ENCODE data around the gene RPH3AL. TPM values are rescaled to one million over a fixed set of nuclear protein-coding genes. Genes with fewer than 3 reads are reported as not detected.

The RPH3AL gene
- polyA plus RNA-seq, 1 experiment: 4.0 TPM

DNA sequence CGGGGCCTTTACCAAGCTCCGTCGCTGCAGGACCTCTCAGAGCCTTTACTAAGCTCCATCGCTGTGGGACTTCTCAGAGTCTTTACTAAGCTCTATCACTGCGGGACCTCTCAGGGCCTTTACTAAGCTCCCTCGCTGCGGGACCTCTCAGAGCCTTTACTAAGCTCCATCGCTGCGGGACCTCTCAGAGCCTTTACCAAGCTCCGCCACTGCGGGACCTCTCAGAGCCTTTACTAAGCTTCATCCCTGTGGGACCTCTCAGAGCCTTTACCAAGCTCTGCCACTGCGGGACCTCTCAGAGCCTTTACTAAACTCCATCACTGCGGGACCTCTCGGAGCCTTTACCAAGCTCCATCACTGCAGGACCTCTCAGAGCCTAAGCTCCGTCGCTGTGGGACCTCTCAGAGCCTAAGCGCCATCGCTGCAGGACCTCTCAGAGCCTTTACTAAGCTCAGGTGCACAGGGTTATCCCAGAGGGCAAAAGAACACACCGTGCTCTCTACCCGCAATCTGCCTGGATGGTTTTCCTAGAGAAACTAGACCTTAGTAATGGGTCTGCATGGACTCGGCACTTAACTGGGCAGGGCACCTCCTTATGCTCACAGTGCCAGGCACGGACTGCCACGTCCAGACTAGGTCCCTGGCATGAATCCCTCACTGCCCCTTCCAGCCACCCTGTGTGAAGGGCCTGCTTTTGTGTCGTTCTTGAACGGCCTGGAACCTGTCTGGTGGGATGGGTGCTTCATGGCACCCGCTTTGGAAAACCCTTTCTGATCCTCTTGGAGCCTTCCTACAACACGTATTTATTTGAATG is 101.9 kb downstream of the RPH3AL start:
- CTCF ChIA-PET: interaction anchor here (1.1 to 1.3 kb wide), 2 partner anchors 12 to 30 kb away, joined by 3 to 4 read pairs; no protein-coding TSS in a partner anchor

DNA sequence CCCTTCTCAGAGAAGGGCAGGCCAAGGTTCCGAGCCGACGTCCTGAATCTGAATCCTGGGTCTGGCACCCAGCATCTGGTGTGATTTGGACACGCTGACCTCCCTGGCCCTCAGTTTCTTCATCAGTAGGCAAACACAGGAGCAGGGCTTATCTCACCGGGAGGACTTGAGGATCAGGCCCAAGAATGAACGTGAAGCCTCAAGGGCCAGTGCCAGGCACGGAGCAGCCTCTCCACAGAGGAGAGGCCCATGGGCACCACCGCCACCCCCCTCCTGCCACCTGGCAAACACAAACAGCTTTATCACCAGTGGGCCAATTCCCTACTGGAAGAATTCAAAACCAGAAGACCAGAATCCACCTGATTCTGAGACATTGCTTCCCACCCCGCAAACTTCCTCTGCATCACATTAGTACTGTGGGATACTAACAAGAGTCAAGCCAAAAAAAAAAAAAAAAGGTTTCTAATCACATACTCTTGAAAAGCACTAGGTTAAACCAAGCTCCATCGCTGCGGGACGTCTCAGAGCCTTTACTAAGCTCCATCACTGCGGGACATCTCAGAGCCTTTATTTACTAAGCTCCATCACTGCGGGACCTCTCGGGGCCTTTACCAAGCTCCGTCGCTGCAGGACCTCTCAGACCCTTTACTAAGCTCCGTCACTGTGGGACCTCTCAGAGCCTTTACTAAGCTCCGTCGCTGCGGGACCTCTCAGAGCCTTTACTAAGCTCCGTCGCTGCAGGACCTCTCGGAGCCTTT is 103.2 kb downstream of the RPH3AL start:
- no peaks in the 10 kb centered on the region for H3K36me3 ChIP-seq (ENCODE audit: control insufficient read depth, insufficient read depth, low read length)

More for the DNA sequence above, 101.9 kb downstream of the RPH3AL start:
- DNase-seq (ENCODE audit: low read depth): no peak
- Histone ChIP-seq H3K36me3 (ENCODE audit: control insufficient read depth, insufficient read depth, low read length) (no peaks in the 10 kb centered on the region), H3K27me3 (ENCODE audit: control insufficient read depth, insufficient read depth, low read length) (no peaks in the 10 kb centered on the region), H3K4me3 (ENCODE audit: low read depth, low read length) (no peak overlapping the region)
- TF ChIP-seq, protein P1, sequence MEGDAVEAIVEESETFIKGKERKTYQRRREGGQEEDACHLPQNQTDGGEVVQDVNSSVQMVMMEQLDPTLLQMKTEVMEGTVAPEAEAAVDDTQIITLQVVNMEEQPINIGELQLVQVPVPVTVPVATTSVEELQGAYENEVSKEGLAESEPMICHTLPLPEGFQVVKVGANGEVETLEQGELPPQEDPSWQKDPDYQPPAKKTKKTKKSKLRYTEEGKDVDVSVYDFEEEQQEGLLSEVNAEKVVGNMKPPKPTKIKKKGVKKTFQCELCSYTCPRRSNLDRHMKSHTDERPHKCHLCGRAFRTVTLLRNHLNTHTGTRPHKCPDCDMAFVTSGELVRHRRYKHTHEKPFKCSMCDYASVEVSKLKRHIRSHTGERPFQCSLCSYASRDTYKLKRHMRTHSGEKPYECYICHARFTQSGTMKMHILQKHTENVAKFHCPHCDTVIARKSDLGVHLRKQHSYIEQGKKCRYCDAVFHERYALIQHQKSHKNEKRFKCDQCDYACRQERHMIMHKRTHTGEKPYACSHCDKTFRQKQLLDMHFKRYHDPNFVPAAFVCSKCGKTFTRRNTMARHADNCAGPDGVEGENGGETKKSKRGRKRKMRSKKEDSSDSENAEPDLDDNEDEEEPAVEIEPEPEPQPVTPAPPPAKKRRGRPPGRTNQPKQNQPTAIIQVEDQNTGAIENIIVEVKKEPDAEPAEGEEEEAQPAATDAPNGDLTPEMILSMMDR (IDR thresholded peaks at IDR 0.05; ENCODE audit: insufficient read depth, low read depth, low read length): no peak
- POLR2A ChIA-PET: no interaction called here

DNA sequence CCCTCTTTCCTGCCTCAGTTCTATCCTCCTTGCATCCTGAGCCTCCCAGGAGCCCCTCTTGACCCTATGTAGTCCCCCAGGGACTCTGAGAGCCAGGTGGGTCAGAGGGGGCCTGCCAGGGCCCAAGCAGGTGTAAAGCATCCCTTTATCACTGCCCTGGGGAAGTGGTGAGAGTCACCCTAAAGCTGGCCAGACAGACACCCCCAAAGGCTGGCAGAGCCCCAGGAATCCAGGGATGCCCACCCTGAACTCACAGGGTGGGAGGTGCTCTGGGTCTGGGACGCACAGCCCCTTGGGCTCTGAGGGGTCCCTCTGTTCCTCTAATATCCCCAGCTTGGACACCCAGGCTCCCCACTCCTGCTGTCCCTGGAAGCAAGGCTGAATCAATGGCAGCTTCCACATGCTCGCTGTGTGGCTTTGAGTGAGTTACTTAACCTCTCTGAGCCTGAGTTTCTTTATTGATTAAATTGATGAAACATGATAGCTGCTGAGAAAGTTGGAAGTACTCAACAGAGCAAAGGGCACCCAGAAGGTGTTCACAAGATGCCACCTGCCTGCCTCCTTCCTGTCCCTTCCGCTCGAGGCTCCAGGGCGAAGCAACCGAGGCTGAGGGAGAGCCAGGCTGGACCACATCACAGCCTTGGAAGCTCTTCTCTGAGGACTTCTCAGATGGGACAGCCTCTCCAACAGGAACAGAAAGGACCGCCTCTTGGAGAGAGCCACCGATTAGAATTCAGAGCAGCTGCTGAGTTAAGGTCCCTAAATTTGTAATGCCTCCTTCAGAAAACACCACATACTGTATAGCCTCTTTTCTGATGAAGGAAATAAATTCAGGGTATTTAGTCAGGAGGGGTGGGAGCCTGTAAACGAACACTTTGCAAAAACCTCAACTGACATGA is 104.0 kb downstream of the RPH3AL start:
- POLR2A ChIA-PET: no interaction called here

More for the DNA sequence above, 103.2 kb downstream of the RPH3AL start:
- ChIA-PET CTCF (interaction anchor here (0.6 to 1.1 kb wide), 2 partner anchors 14 to 452 kb away, joined by 3 read pairs; no protein-coding TSS in a partner anchor), POLR2A (no interaction called here)
- no peak overlapping the region for H3K4me3 ChIP-seq (ENCODE audit: low read depth, low read length)
- TF ChIP-seq, protein P1 (IDR thresholded peaks at IDR 0.05; ENCODE audit: insufficient read depth, low read depth, low read length): no peak
- DNase-seq (ENCODE audit: low read depth): no peak
- H3K27me3 ChIP-seq (ENCODE audit: control insufficient read depth, insufficient read depth, low read length): no peaks in the 10 kb centered on the region

GRCh38 chr17:247767-248166 is 104.8 kb downstream of the RPH3AL start:
- Histone ChIP-seq H3K36me3 (ENCODE audit: control insufficient read depth, insufficient read depth, low read length) (no peaks in the 10 kb centered on the region), H3K27me3 (ENCODE audit: control insufficient read depth, insufficient read depth, low read length) (no peaks in the 10 kb centered on the region), H3K4me3 (ENCODE audit: low read depth, low read length) (no peak overlapping the region)
- ChIA-PET CTCF (no interaction called here), POLR2A (no interaction called here)
- no peak for DNase-seq (ENCODE audit: low read depth)
- TF ChIP-seq, protein P1 (IDR thresholded peaks at IDR 0.05; ENCODE audit: insufficient read depth, low read depth, low read length): no peak

More for the DNA sequence above, 104.0 kb downstream of the RPH3AL start:
- Histone ChIP-seq H3K36me3 (ENCODE audit: control insufficient read depth, insufficient read depth, low read length) (no peaks in the 10 kb centered on the region), H3K4me3 (ENCODE audit: low read depth, low read length) (no peak overlapping the region), H3K27me3 (ENCODE audit: control insufficient read depth, insufficient read depth, low read length) (no peaks in the 10 kb centered on the region)
- TF ChIP-seq, protein P1 (IDR thresholded peaks at IDR 0.05; ENCODE audit: insufficient read depth, low read depth, low read length): no peak
- no peak for DNase-seq (ENCODE audit: low read depth)
- CTCF ChIA-PET: no interaction called here
